ENCODE results near the gene TET3. TPM values are rescaled to one million over a fixed set of nuclear protein-coding genes. Genes with fewer than 3 reads are reported as not detected.

The TET3 gene
- total and polyA plus RNA-seq, 2 of the 4 experiments (the other 2 are of a cell fraction): 1.6 to 1.8 TPM

DNA sequence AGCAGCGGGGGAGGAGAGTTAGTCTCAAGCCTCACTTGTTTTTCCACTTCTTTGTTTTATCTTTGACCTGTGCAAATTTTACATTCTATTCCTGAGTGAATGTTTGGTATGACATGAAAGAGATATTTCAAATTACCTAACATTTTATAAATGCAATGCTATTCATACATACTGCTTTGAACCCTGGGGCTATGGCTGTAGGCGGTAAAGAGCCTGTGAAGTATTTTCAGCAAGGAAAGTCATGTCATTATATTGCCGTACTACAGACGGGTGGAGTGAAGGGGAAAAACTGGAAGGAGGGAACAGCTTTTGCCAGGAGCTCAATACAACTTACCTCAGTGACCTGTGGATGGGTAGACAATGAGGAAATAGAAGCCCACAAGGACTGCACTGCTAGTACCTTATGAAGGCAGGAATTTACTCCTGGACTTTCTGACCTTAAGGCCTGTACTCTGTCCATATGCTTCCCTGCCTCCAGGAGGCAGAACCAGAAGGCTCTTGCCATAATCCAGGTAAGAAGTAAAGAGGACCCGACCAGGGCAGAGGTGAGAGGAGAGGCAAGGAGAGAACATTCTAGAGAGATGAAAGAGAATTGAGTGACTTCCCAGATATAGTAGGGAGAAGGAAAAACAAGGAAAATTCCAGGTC lies 28.4 kb upstream of the TET3 start:
- peaks cover 14 to 48% of the 10 kb centered on the region in 2 experiments for H3K79me1 ChIP-seq (ENCODE audit: low read depth in 1 of 2, low read length in 2 of 2)
- H2BK15ac ChIP-seq (ENCODE audit: low read depth, low read length): no peak overlapping the region
- H3K4me1 ChIP-seq (ENCODE audit: control insufficient read depth, insufficient read depth, low read length): peaks cover 2% of the 10 kb centered on the region; the same call in 1 of the 2 replicates
- H3K9me1 ChIP-seq (ENCODE audit: insufficient read depth, low read length): peaks cover 7% of the 10 kb centered on the region; the same call in 1 of the 2 replicates
- intact Hi-C loops (cut with micrococcal nuclease) (no loop called here), in situ Hi-C loops (cut with MboI; ENCODE audit: low sequenced_read_pairs) (no loop called here), dilution Hi-C loops (cut with HindIII; ENCODE audit: low sequenced_read_pairs, unreplicated experiment) (no loop called here)
- H3K56ac ChIP-seq (ENCODE audit: extremely low read depth, insufficient read depth, low read length): no peak overlapping the region
- H3K27me3 ChIP-seq (ENCODE audit: control insufficient read depth, insufficient read depth, low read length): no peaks in the 10 kb centered on the region
- no peak overlapping the region for H3K23ac ChIP-seq (ENCODE audit: low read depth, low read length)
- no peak overlapping the region for H2BK20ac ChIP-seq (ENCODE audit: low read depth, low read length)
- no peak overlapping the region for H4K8ac ChIP-seq (ENCODE audit: low read depth in 2 of 2, low read length in 2 of 2)
- H2AFZ ChIP-seq (replicated peaks; ENCODE audit: low read length, poor library complexity): no peak overlapping the region
- no peak overlapping the region for H3K4ac ChIP-seq (ENCODE audit: low read depth, low read length)
- DNase-seq: no peak
- H4K5ac ChIP-seq (ENCODE audit: low read depth, low read length): no peak overlapping the region
- H2AK9ac ChIP-seq (replicated peaks; ENCODE audit: low read depth, low read length, poor library complexity): no peak overlapping the region
- POLR2A ChIA-PET (ENCODE audit: unreplicated experiment): no interaction called here
- CTCF ChIA-PET: no interaction called here
- no peak overlapping the region for H3K14ac ChIP-seq (replicated peaks; ENCODE audit: low read depth, low read length)
- no peak overlapping the region for H3K9ac ChIP-seq (ENCODE audit: low read depth, low read length)
- H3K27ac ChIP-seq (ENCODE audit: insufficient read depth, low read length): no peak overlapping the region
- ATAC-seq (ENCODE audit: low read depth): no peak
- no peak overlapping the region for H2BK120ac ChIP-seq (ENCODE audit: low read depth, low read length)
- H2BK5ac ChIP-seq (ENCODE audit: low read depth, low read length, poor library complexity, severe bottlenecking): no peak overlapping the region
- no peak overlapping the region for H2AK5ac ChIP-seq (ENCODE audit: low read depth, low read length)
- H3K4me3 ChIP-seq (ENCODE audit: insufficient read depth, low read depth, low read length): no peak overlapping the region
- H3K36me3 ChIP-seq (ENCODE audit: control insufficient read depth, insufficient read depth, low read length): peaks cover 41% of the 10 kb centered on the region
- H3K4me2 ChIP-seq (ENCODE audit: low read depth, low read length): no peak overlapping the region
- H3K18ac ChIP-seq (ENCODE audit: low read depth, low read length): no peak overlapping the region
- 100% methylated on average over 1 of the region's 5 CpGs; no CpG with 5 or more reads in 1 of the 2 experiments for WGBS, 2 experiments (ENCODE audit: extremely low coverage in 2 of 2, insufficient read length in 1 of 2)
- TF ChIP-seq MAFK (IDR thresholded peaks at IDR 0.05; ENCODE audit: low read depth, low read length) (no peak), MAZ (IDR thresholded peaks at IDR 0.05; ENCODE audit: borderline replicate concordance, low read depth, low read length) (no peak), POLR2A (IDR thresholded peaks at IDR 0.05; ENCODE audit: low read depth, low read length) (no peak), NFE2L2 (IDR thresholded peaks at IDR 0.05; ENCODE audit: low read depth, low read length) (no peak), SMC3 (IDR thresholded peaks at IDR 0.05; ENCODE audit: low read depth, low read length) (no peak), RCOR1 (IDR thresholded peaks at IDR 0.05; ENCODE audit: insufficient replicate concordance, low read length) (no peak)
- TF ChIP-seq, protein P1, sequence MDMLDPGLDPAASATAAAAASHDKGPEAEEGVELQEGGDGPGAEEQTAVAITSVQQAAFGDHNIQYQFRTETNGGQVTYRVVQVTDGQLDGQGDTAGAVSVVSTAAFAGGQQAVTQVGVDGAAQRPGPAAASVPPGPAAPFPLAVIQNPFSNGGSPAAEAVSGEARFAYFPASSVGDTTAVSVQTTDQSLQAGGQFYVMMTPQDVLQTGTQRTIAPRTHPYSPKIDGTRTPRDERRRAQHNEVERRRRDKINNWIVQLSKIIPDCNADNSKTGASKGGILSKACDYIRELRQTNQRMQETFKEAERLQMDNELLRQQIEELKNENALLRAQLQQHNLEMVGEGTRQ (IDR thresholded peaks at IDR 0.05; ENCODE audit: low read depth, low read length): no peak
- TF ChIP-seq, protein P2, sequence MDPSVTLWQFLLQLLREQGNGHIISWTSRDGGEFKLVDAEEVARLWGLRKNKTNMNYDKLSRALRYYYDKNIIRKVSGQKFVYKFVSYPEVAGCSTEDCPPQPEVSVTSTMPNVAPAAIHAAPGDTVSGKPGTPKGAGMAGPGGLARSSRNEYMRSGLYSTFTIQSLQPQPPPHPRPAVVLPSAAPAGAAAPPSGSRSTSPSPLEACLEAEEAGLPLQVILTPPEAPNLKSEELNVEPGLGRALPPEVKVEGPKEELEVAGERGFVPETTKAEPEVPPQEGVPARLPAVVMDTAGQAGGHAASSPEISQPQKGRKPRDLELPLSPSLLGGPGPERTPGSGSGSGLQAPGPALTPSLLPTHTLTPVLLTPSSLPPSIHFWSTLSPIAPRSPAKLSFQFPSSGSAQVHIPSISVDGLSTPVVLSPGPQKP (IDR thresholded peaks at IDR 0.05; ENCODE audit: borderline replicate concordance, low read depth, low read length): no peak
- peaks cover 16% of the 10 kb centered on the region for H4K20me1 ChIP-seq (ENCODE audit: insufficient read depth, low read length)
- H4K91ac ChIP-seq (ENCODE audit: insufficient read depth, low read depth, low read length): no peak overlapping the region
- BruUV-seq (replicated peaks): no TSS peak
- H3K9me3 ChIP-seq (ENCODE audit: control insufficient read depth, insufficient read depth, low read length): no peaks in the 10 kb centered on the region
